ENCODE data around the gene PRDM5. TPM values are rescaled to one million over a fixed set of nuclear protein-coding genes. Genes with fewer than 3 reads are reported as not detected.

PRDM5 gene
- polyA plus RNA-seq, 1 donor (not counting 4 experiments of a cell fraction or from before 2014, with no cell fraction given): 3.6 TPM

GRCh38 chr4:120691536-120691935, 231.0 kb downstream of the PRDM5 start:
- no peaks in the 10 kb centered on the region for H3K9me1 ChIP-seq (ENCODE audit: control insufficient read depth, extremely low read depth, insufficient read depth, low read length)
- DNase-seq (ENCODE audit: low read depth, low spot score): no peak
- no peak for TF ChIP-seq CTCF (optimal IDR thresholded peaks at IDR 0.05 in 1 of 3, IDR thresholded peaks at IDR 0.05 in 1 of 3, conservative IDR thresholded peaks at IDR 0.05 in 1 of 3; ENCODE audit: extremely low read depth in 1 of 3, insufficient read depth in 2 of 3, low read length in 3 of 3)
- no peak for TF ChIP-seq EZH2 (IDR thresholded peaks at IDR 0.05; ENCODE audit: low read length)
- H3K79me2 ChIP-seq (ENCODE audit: control insufficient read depth, insufficient read depth, low read length): no peaks in the 10 kb centered on the region
- no peak overlapping the region for H2AFZ ChIP-seq (ENCODE audit: control insufficient read depth, low read length)
- dilution Hi-C loops (cut with MboI; ENCODE audit: extremely low pct_ligation_motif_present, low sequenced_read_pairs): no loop called here
- H3K4me3 ChIP-seq (ENCODE audit: control insufficient read depth in 2 of 3, extremely low read depth in 1 of 3, insufficient read depth in 2 of 3, low read depth in 1 of 3, low read length in 3 of 3): no peak overlapping the region
- no peaks in the 10 kb centered on the region for H4K20me1 ChIP-seq (ENCODE audit: control insufficient read depth, extremely low read depth, insufficient read depth, low read length)
- FAIRE-seq: no peak
- no peaks in the 10 kb centered on the region for H3K27me3 ChIP-seq (ENCODE audit: control insufficient read depth, extremely low read depth, insufficient read depth, low read length)
- no peaks in the 10 kb centered on the region for H3K36me3 ChIP-seq (ENCODE audit: control insufficient read depth in 2 of 2, extremely low read depth in 1 of 2, insufficient read depth in 2 of 2, low read length in 2 of 2)
- peaks cover 18% of the 10 kb centered on the region for H3K4me1 ChIP-seq (ENCODE audit: control insufficient read depth, extremely low read depth, insufficient read depth, low read length)
- no peak overlapping the region for H3K27ac ChIP-seq (ENCODE audit: control insufficient read depth, insufficient read depth, low read length)
- no peak overlapping the region for H3K9ac ChIP-seq (ENCODE audit: control insufficient read depth, extremely low read depth, insufficient read depth, low read length)
- no peak overlapping the region for H3K4me2 ChIP-seq (ENCODE audit: control insufficient read depth, extremely low read depth, insufficient read depth, low read depth, low read length)
- no peaks in the 10 kb centered on the region for H3K9me3 ChIP-seq (ENCODE audit: control insufficient read depth, low read depth, low read length)

- Histone ChIP-seq H3K27me3 (ENCODE audit: control insufficient read depth, extremely low read depth, insufficient read depth, low read length) (no peaks in the 10 kb centered on the region), H3K36me3 (ENCODE audit: control insufficient read depth in 2 of 2, extremely low read depth in 1 of 2, insufficient read depth in 2 of 2, low read length in 2 of 2) (no peaks in the 10 kb centered on the region), H3K4me1 (ENCODE audit: control insufficient read depth, extremely low read depth, insufficient read depth, low read length) (peaks cover 18% of the 10 kb centered on the region), H3K9ac (ENCODE audit: control insufficient read depth, extremely low read depth, insufficient read depth, low read length) (no peak overlapping the region), H3K4me3 (ENCODE audit: control insufficient read depth in 2 of 3, extremely low read depth in 1 of 3, insufficient read depth in 2 of 3, low read depth in 1 of 3, low read length in 3 of 3) (no peak overlapping the region), H2AFZ (ENCODE audit: control insufficient read depth, low read length) (no peak overlapping the region), H3K4me2 (ENCODE audit: control insufficient read depth, extremely low read depth, insufficient read depth, low read depth, low read length) (no peak overlapping the region), H3K27ac (ENCODE audit: control insufficient read depth, insufficient read depth, low read length) (no peak overlapping the region), H3K79me2 (ENCODE audit: control insufficient read depth, insufficient read depth, low read length) (no peaks in the 10 kb centered on the region), H3K9me1 (ENCODE audit: control insufficient read depth, extremely low read depth, insufficient read depth, low read length) (no peaks in the 10 kb centered on the region), H4K20me1 (ENCODE audit: control insufficient read depth, extremely low read depth, insufficient read depth, low read length) (no peaks in the 10 kb centered on the region), H3K9me3 (ENCODE audit: control insufficient read depth, low read depth, low read length) (no peaks in the 10 kb centered on the region)
- DNase-seq (ENCODE audit: low read depth, low spot score) (no peak), FAIRE-seq (no peak)
- TF ChIP-seq EZH2 (IDR thresholded peaks at IDR 0.05; ENCODE audit: low read length) (no peak), CTCF (optimal IDR thresholded peaks at IDR 0.05 in 1 of 3, IDR thresholded peaks at IDR 0.05 in 1 of 3, conservative IDR thresholded peaks at IDR 0.05 in 1 of 3; ENCODE audit: extremely low read depth in 1 of 3, insufficient read depth in 2 of 3, low read length in 3 of 3) (no peak)
- dilution Hi-C loops (cut with MboI; ENCODE audit: extremely low pct_ligation_motif_present, low sequenced_read_pairs): no loop called here
These were observed 231.4 kb downstream of the PRDM5 start for GRCh38 chr4:120691106-120691505.

Measured in keratinocyte (primary cell).